CD4-positive, alpha-beta T cell (primary cell): ENCODE data around the gene SYNGR4. TPM values are rescaled to one million over a fixed set of nuclear protein-coding genes. Genes with fewer than 3 reads are reported as not detected.

Experiments used
- ATAC-seq: fragments of 200-7000 bp; cut with Tn5 transposase; one replicate; pipeline ENCODE4 v1.10.0; 2022; ENCODE audit warnings: mild to moderate bottlenecking; ENCODE audit not compliant: poor library complexity
- CTCF ChIA-PET: fragments of 350-600 bp; sonication (Branson Sonifier 250); formaldehyde crosslinking; loops from one replicate; lab custom pipeline; 2021; ENCODE audit warnings: antibody characterized with exemption, inconsistent platforms; lab: Charles Lee
- POLR2A ChIA-PET: fragments of 350-600 bp; sonication (Branson Sonifier 250); formaldehyde crosslinking; loops from one replicate; lab custom pipeline; 2021; ENCODE audit warnings: antibody characterized with exemption, inconsistent platforms; lab: Charles Lee
- DNase-seq, 14 experiments: peaks; one replicate each; pipeline ENCODE4 v3.0.0-alpha.2; 2013 to 2020; ENCODE audit warnings: mixed read lengths in 2 of 14
- H3K27ac ChIP-seq, 2 donors: one replicate each; pipeline versions ENCODE4 v1.5.1 to v1.7.0; 2013; ENCODE audit warnings: low read length in 2 of 2, low read depth in 1 of 2, mild to moderate bottlenecking in 1 of 2
- H3K27me3 ChIP-seq, 2 experiments: 1 replicate in 1 of 2; 2 replicates in 1 of 2; pipeline versions ENCODE4 v1.6.1 to v1.7.0; 2013; ENCODE audit warnings: low read length in 2 of 2, control low read depth in 1 of 2, mild to moderate bottlenecking in 1 of 2, moderate library complexity in 1 of 2; ENCODE audit not compliant: insufficient read depth in 2 of 2, control insufficient read depth in 1 of 2
- H3K36me3 ChIP-seq: one replicate; pipeline ENCODE4 v1.6.1; 2013; ENCODE audit warnings: low read length, control low read depth; ENCODE audit not compliant: insufficient read depth
- H3K4me1 ChIP-seq: one replicate; pipeline ENCODE4 v1.6.1; 2013; ENCODE audit warnings: low read length, control low read depth; ENCODE audit not compliant: insufficient read depth
- H3K4me3 ChIP-seq: one replicate; pipeline ENCODE4 v1.5.1; 2013; ENCODE audit warnings: mild to moderate bottlenecking, low read length, moderate library complexity
- H3K9me3 ChIP-seq, 2 experiments: 1 replicate in 1 of 2; 2 replicates in 1 of 2; pipeline versions ENCODE4 v1.6.1 to v1.7.0; 2013; ENCODE audit warnings: low read length in 2 of 2, mild to moderate bottlenecking in 2 of 2, control low read depth in 1 of 2, moderate library complexity in 1 of 2; ENCODE audit not compliant: control insufficient read depth in 1 of 2, insufficient read depth in 1 of 2
- H3K27ac Mint-ChIP-seq: one replicate; pipeline ENCODE4 v1.8.0; 2020; ENCODE audit warnings: mixed read lengths
- H3K27me3 Mint-ChIP-seq: one replicate; pipeline ENCODE4 v1.8.0; 2021; ENCODE audit warnings: mixed read lengths
- H3K36me3 Mint-ChIP-seq: one replicate; pipeline ENCODE4 v1.8.0; 2021; ENCODE audit warnings: low read depth, mixed read lengths
- H3K4me1 Mint-ChIP-seq: one replicate; pipeline ENCODE4 v1.8.0; 2021; ENCODE audit warnings: low read depth, mixed read lengths
- H3K4me3 Mint-ChIP-seq: one replicate; pipeline ENCODE4 v1.8.0; 2020; ENCODE audit warnings: mild to moderate bottlenecking, mixed read lengths
- H3K9me3 Mint-ChIP-seq: one replicate; pipeline ENCODE4 v1.8.0; 2020; ENCODE audit warnings: mixed read lengths
- CTCF ChIP-seq: fragments of 200-600 bp; IDR thresholded peaks from one replicate; pipeline ENCODE4 v1.8.0; 2022; ENCODE audit warnings: antibody characterized with exemption, mild to moderate bottlenecking
- intact Hi-C, 2 experiments: fragments of 100-400 bp; cut with DNase I in 1 of 2; cut with micrococcal nuclease in 1 of 2; formaldehyde crosslinking; loops; one replicate each; pipeline versions ENCODE4 v1.15.1 to v1.9.0; 2023 to 2025; cut with DNase I, micrococcal nuclease
- total RNA-seq, 174 experiments: library from RNA in 2 of 174; stranded (reverse) in 2 of 174; gene quantifications; one replicate each; pipeline ENCODE4 v1.2.3 and lab custom pipeline; 2021 to 2026

SYNGR4 gene
- total RNA-seq, 2 experiments from 2014 or later, result not detected

- peak overlapping the region; percentile 42 for H3K4me3 Mint-ChIP-seq
Observed at GRCh38 chr19:48396016-48396823, 32.1 kb downstream of the SYNGR4 start.

GRCh38 chr19:48396824-48397176 is 32.6 kb downstream of the SYNGR4 start:
- Histone ChIP-seq H3K36me3 (no peaks in the 10 kb centered on the region), H3K27me3 (peaks cover 34 to 42% of the 10 kb centered on the region in 2 experiments), H3K4me1 (peaks cover 71% of the 10 kb centered on the region), H3K27ac (no peak overlapping the region), H3K4me3 (no peak overlapping the region), H3K9me3 (peaks cover 0 to 19% of the 10 kb centered on the region in 2 experiments)
- Mint-ChIP-seq H3K4me3 (peak overlapping the region; percentile 90), H3K36me3 (no peaks in the 10 kb centered on the region), H3K27me3 (peaks cover 39% of the 10 kb centered on the region), H3K4me1 (peaks cover 50% of the 10 kb centered on the region), H3K27ac (no peak overlapping the region), H3K9me3 (no peaks in the 10 kb centered on the region)
- DNase-seq (no peak), ATAC-seq (no peak)
- no peak for TF ChIP-seq CTCF
- intact Hi-C loops, result loop anchor here in 1 of 2 experiments (5.0 kb wide), 1 partner anchor 34 kb away; the partner anchor contains the start of genes SYNGR4 and TMEM143
- ChIA-PET POLR2A (no interaction called here), CTCF (no interaction called here)

More at GRCh38 chr19:48396016-48396823, 32.1 kb downstream of the SYNGR4 start:
- ChIA-PET CTCF (interaction anchor here (1.3 kb wide), 1 partner anchor 62 kb away, joined by 4 read pairs; no protein-coding TSS in a partner anchor), POLR2A (interaction anchor here (1.4 to 1.5 kb wide), 2 partner anchors 32 to 75 kb away, joined by 5 to 6 read pairs; partner anchors contain the start of genes SYNGR4 and TMEM143)
- Histone ChIP-seq H3K36me3 (no peaks in the 10 kb centered on the region), H3K9me3 (peaks cover 0 to 19% of the 10 kb centered on the region in 2 experiments), H3K27ac (no peak overlapping the region), H3K4me3 (no peak overlapping the region), H3K4me1 (peaks cover 77% of the 10 kb centered on the region), H3K27me3 (peaks cover 34 to 42% of the 10 kb centered on the region in 2 experiments)
- TF ChIP-seq CTCF, result no peak
- Mint-ChIP-seq H3K9me3 (no peaks in the 10 kb centered on the region), H3K4me1 (peaks cover 54% of the 10 kb centered on the region), H3K27me3 (peaks cover 39% of the 10 kb centered on the region), H3K27ac (no peak overlapping the region), H3K36me3 (peaks cover under 1% of the 10 kb centered on the region)
- no peak for ATAC-seq
- intact Hi-C loops, result loop anchor here in 1 of 2 experiments (5.0 kb wide), 1 partner anchor 34 kb away; the partner anchor contains the start of genes SYNGR4 and TMEM143
- peak in 1 of 14 experiments; percentile 34 for DNase-seq

- Histone ChIP-seq H3K36me3 (no peaks in the 10 kb centered on the region), H3K4me1 (peaks cover 68% of the 10 kb centered on the region), H3K27ac (no peak overlapping the region), H3K9me3 (peaks cover 0 to 19% of the 10 kb centered on the region in 2 experiments), H3K4me3 (peak overlapping the region; percentile 53), H3K27me3 (peaks cover 34 to 42% of the 10 kb centered on the region in 2 experiments)
- H3K36me3 Mint-ChIP-seq, result no peaks in the 10 kb centered on the region
- H3K4me1 Mint-ChIP-seq, result peaks cover 48% of the 10 kb centered on the region
- DNase-seq, result peak in 1 of 14 experiments; percentile 31
- intact Hi-C loops, result loop anchor here in 1 of 2 experiments (5.0 kb wide), 1 partner anchor 35 kb away; the partner anchor contains the start of genes SYNGR4 and TMEM143
- no peak for TF ChIP-seq CTCF
- H3K27me3 Mint-ChIP-seq, result peaks cover 39% of the 10 kb centered on the region
- peak overlapping the region; percentile 90 for H3K4me3 Mint-ChIP-seq
- peak overlapping the region; percentile 64 for H3K27ac Mint-ChIP-seq
- ChIA-PET CTCF (no interaction called here), POLR2A (no interaction called here)
- ATAC-seq, result no peak
- H3K9me3 Mint-ChIP-seq, result no peaks in the 10 kb centered on the region
Observed at GRCh38 chr19:48397263-48398101, 33.3 kb downstream of the SYNGR4 start.
